SK-N-MC (cell line): Measurements from ENCODE around the gene TRAPPC14.
"Not testable (repeated sequence)": the region's sequence is repeated elsewhere in the genome, so short reads cannot be mapped to it uniquely, and the experiment has no call there.

ENCODE experiments used
- EZH2 ChIP-seq: fragments of 200-600 bp; sonication (generic); IDR thresholded peaks from one replicate; pipeline ENCODE4 v1.6.1; 2017; ENCODE audit warnings: antibody characterized with exemption
- POLR2AphosphoS5 ChIP-seq: IDR thresholded peaks from 2 replicates; pipeline ENCODE4 v1.6.1; 2012; ENCODE audit warnings: mild to moderate bottlenecking, low read depth, low read length, borderline replicate concordance

DNA sequence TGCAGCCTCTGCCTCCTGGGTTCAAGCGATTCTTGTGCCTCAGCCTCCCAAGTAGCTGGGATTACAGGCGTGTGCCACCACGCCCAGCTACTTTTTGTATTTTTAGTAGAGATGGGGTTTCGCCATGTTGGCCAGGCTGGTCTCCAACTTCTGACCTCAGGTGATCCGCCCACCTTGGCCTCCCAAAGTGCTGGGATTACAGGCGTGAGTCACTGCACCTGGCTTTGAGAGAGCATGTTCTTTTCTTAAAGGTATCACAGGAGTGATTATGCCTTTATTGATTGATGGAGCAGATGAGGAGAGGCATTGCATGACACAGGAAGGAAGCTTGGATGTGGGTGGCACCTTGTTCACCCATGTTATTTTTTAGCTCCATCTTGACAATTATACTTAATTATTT lies 24.6 kb upstream of the TRAPPC14 start:
- not testable (repeated sequence) for TF ChIP-seq POLR2AphosphoS5, EZH2
